HG03565 (cell line): ENCODE data around the gene MYO6.

Experiments
- ATAC-seq: cut with Tn5 transposase; IDR thresholded peaks from one replicate; pipeline ENCODE4 v1.9.1; 2021; ENCODE audit warnings: mild to moderate bottlenecking, moderate library complexity; ENCODE audit not compliant: unreplicated experiment

Gene MYO6

GRCh38 chr6:75819776-75820487 lies 70.9 kb downstream of the MYO6 start:
- ATAC-seq, result no peak

DNA sequence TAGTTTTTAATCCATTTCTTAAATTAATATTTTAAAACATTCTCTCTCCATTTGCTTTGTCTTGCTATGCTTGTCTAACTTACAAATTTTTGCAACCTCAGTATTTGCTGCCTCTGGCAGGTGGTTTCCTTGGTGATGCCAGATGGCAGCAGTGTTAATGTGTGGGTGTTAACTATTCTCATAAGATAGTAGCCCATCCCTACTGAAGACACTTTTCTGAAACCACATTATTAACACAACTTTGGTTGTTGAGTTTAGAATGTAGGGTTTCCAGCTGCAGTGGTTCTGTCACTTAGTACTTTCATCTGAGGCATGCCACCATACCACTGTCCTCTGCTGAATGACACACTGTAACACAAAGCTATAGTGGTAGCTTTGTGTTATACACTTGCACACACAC lies 75.1 kb downstream of the MYO6 start:
- ATAC-seq, result peak; percentile 56

- no peak for ATAC-seq
Measured at GRCh38 chr6:75827163-75827562, 78.1 kb downstream of the MYO6 start.

GRCh38 chr6:75830959-75831885 lies 82.2 kb downstream of the MYO6 start:
- ATAC-seq, result peak; percentile 96

- no peak for ATAC-seq
Measured at GRCh38 chr6:75834447-75834846, 85.4 kb downstream of the MYO6 start.

GRCh38 chr6:75842191-75842590 lies 93.2 kb downstream of the MYO6 start:
- no peak for ATAC-seq

DNA sequence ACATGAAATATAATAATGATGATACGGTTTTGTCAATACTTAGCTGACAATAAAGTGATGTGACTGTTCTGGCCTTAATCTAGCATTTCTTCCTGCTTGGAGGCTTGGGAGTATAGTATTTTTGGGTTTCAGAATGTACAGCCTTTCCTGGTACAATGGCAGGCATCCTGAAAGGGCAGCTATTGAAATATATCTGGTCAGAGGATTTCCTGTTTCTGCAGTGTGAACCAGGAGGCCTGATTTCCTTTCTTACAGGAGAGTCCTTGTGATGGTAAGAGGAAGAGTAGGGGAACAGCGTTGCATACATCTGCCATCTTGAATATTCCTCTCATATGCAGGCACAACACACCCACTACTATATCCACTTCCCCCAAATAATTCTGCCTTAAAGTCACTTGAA lies 93.7 kb downstream of the MYO6 start:
- ATAC-seq, result no peak

DNA sequence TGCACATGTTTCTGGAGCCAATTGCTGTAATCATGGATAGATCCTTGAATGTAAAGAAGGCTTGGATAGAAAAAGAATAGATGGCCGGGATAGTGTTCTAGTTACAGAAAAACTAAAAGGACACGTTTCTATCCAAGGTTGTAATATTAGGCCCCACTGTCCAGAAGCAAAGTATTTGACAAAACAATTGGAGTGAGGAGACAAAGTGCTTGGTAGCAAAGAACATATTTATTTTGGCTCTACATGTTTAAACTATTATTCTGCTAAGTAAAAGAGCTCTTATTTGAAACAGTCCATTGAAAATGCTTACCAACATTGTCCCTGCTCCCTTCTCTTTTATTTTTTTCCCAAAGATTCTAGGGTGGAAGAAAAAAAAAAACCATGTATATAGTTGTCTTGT lies 94.4 kb downstream of the MYO6 start:
- no peak for ATAC-seq

DNA sequence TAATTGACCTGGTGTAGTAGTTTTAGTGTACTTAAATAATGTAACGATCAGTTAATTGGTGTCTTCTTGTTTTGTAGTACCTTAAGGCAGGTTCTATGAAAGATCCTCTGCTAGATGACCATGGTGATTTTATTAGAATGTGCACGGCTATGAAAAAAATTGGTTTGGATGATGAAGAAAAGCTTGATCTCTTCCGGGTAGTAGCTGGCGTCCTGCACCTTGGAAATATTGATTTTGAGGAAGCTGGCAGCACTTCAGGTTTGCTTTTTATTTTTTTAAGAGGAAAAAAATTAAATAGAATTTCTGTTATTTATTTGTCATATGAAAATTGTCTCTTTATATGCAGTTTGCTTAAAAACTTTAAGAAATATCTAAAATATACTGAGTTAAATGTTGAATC lies 99.2 kb downstream of the MYO6 start:
- no peak for ATAC-seq

- no peak for ATAC-seq
Measured at GRCh38 chr6:75849329-75850025, 100.4 kb downstream of the MYO6 start.

DNA sequence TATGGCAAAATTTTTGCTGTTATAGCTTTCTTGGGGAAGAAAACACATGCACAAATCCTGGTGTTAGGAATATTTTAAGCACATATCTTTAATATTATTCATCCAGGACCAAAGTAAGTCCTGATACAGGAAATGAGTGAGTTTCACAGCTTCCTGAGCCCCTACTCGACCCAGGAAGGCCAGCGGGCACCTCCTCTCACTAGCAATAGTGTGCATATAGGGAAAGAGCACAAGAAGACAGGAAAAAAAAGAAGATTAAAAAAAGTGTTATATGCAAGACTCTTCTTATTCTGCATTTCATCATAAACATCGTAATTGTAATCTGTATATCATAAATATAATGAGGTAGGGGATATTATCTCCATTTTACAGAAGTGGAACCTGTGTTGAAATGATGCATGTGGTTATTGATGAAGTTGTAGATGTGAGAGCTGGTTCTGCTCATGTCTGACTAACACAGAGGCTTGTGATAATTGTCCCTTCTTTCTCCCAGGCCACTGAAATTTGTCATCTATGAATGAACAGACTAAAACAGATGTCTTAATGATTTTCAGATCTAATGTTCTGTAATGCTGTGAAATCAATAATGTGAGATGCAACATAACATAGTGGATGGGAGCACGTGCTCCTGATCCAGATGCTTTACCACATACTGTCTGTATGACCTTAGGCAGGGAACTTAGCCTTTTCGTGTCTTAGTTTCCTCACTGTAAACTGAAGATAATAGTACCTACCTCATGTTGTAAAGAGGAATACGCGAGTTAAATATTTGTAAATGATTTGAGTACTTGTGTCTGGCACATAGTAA lies 101.2 kb downstream of the MYO6 start:
- no peak for ATAC-seq

DNA sequence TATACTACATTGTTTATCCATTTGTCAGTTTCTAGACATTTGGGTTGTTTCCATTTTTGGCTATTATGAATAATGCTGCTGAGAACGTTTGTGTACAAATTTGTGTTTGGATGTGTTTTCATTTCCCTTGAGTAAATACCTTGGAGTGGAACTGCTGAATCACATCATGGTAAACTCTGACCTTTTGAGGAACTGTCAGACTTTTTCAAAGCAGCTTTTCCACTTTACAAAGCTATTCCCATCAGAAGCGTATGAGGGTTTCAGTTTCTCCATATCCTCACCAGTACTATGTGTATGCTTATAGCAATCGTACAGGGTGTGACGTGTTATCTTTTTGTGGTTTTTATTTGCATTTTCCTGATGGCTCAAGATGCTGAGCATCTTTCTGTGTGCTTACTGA lies 103.7 kb downstream of the MYO6 start:
- no peak for ATAC-seq

DNA sequence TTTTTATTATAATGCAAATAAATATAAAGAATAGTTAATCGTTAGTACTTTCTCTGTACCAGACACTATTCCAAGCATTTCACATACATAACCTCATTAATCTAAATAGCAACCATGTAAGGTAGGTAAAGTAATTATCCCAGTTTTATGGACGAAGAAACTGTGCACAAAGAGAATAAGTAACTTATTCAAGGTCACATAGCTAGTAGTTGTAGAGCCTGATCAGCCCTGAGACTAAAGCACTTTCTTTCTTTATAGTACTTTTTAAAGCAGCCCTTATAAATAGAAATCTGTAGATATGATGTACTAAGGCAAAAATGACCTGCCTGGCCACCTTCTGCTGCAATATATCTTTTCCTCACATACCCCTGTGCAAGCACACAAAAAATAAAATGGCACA lies 104.8 kb downstream of the MYO6 start:
- ATAC-seq, result no peak

GRCh38 chr6:75855052-75855451 lies 106.0 kb downstream of the MYO6 start:
- no peak for ATAC-seq

DNA sequence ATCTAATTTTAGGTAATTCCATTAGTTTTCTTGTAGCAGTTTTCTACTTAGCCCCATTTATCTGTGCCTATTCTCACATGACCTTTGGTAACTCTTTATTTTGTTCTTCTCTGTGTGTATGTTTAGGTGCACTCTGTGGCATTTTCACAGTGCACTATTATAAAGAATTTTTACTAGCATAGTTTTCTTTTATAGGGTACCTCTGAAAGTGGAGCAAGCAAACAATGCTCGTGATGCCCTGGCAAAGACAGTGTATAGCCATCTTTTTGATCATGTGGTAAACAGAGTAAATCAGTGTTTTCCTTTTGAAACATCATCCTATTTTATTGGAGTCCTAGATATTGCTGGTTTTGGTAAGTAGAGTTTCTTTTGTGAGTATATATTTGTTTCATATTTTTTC lies 107.9 kb downstream of the MYO6 start:
- no peak for ATAC-seq

GRCh38 chr6:75863001-75863400 lies 114.0 kb downstream of the MYO6 start:
- no peak for ATAC-seq

- ATAC-seq, result no peak
Measured at GRCh38 chr6:75863784-75864183, 114.7 kb downstream of the MYO6 start.

GRCh38 chr6:75864446-75864845 lies 115.4 kb downstream of the MYO6 start:
- no peak for ATAC-seq

DNA sequence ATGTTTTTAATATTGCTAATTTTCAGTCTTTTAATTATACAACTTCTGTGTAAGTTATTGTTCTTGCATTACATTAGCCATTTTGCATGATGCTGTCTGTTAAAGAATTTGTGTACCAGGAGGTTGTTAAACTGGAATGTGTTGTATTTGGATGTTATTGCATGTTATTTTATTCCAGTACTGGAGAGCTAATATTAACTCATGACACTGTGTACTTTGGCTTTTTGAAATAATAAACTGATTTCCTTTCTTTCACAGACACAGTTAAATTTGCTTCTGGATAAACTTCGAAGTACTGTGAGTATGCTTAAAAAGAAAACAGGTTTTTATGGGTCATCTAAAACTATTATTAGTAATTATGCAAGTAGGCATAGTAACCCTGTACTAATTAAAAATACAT lies 121.3 kb downstream of the MYO6 start:
- no peak for ATAC-seq

- ATAC-seq, result no peak
Measured at GRCh38 chr6:75874224-75874623, 125.2 kb downstream of the MYO6 start.

DNA sequence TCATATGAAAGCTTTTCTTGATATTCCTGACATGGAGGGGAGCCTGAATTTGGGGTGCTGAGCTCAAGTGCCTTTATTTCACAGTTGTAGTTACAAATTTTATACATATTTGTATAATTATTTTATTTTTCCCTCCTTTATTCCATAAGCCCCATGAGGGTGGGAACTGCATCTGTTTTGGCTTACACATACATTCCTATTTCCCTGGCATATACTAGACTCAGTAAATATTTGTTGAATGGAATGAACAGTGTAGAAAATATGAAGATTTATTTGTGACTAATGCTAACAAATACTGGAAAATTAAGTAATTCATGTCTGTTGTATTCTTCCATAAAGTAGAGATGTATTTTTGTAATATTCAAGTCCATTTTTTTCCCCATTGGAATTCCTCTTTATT lies 127.1 kb downstream of the MYO6 start:
- no peak for ATAC-seq
